HG03139 (cell line): ENCODE results near the gene FGD3.

Experiments used
- ATAC-seq: cut with Tn5 transposase; IDR thresholded peaks from one replicate; pipeline ENCODE4 v1.9.1; 2021; ENCODE audit not compliant: unreplicated experiment

FGD3 gene

DNA sequence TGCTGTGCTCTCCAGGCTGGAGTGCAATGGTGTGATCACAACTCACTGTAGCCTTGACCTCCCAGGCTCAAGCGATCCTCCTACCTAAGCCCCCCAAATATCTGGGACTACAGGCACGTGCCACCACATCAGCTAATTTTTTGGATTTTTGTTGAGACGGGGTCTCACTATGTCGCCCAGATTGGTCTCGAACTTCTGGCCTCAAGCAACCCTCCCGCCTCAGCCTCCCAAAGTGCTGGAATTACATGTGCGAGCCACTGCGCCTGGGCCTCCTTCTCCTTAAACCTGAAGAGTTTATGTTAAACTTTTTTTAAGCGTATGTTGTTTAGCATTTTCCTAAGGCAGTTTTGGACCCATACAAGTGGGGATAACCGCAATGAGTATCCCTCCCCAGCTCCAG lies 80.4 kb downstream of the FGD3 start:
- no peak for ATAC-seq

GRCh38 chr9:93028448-93029006 lies 81.2 kb downstream of the FGD3 start:
- no peak for ATAC-seq

DNA sequence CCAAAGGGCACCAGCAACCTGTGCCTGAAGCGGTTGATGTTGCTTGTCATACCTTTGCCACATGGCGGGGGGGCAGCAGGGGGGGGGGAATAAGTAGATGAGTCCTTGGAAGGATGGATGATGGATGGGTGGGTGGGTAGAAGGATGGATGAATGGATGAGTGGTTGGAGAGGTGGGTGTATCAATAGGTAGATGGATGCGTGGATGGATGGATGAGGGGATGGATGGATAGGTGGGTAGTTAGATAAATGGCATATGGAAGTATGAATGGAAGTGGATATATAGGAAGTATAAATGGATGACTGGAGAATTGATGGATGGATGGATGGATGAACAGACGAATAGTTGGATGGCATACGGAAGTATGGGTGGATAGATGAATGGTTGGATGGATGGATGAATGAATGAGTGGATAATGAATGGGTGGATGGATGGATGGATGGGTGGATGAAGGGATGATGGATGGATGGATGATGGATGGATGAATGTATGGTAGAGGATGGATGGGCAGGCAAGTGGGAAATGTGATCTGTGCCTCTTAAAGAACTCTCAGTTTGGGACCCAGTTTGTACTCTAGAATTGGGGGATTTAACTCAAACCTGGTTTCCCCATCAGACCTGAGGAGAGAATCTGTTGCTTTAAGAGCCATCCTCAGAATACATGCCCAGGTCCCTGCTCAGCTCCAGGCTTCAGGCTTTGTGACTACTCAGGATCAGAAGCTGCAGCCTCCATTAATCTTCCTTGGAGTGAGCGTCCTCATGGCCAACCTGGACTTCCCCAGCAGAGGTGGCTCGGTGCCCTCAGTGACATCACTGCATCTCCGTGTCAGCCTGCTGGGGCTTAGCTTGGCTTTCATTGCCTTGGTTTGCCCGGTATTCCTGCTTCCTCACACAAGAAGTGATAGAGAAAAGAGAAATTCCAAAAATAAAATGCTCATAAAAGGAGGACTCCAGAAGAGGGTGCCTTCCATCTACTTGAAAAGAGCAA lies 83.6 kb downstream of the FGD3 start:
- no peak for ATAC-seq

DNA sequence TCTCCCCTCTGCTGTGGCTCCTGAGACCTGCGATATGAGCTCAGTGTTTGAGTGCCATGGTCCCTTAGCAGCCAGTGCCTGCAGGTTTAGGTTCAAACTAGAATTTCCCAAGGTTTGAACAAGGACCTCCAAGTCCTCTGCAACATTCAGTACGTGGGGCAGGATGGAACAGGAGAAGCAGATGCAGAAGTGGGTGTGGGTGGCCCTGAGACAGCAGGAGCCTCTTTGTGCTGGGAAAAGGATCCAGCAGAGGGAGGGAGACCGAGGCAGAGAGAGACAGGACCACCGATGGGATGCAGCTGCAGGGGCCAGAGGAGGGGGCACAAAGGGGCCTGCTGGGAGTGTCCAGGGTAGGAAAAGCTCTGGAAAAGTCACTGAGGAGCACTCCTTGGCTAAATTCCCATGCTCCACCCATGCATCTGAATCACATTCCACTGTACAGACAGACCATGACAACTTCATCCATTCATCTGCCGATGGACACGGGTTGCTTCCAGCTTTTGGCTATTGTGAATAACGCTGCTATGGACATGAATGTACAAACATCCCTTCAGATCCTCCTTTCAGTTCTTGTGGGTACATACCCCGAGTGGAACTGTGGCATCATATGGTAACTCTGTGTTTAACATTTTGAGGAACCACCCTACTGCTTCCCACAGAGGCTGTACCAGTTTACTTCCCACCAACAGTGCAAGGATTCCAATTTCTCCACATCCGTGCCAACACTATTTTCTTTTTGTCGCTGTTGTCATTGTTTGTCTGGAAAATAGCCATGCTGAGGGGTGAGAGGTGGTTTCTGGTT lies 84.5 kb downstream of the FGD3 start:
- no peak for ATAC-seq

- ATAC-seq = no peak
These were observed 85.2 kb downstream of the FGD3 start for GRCh38 chr9:93032545-93032944.

DNA sequence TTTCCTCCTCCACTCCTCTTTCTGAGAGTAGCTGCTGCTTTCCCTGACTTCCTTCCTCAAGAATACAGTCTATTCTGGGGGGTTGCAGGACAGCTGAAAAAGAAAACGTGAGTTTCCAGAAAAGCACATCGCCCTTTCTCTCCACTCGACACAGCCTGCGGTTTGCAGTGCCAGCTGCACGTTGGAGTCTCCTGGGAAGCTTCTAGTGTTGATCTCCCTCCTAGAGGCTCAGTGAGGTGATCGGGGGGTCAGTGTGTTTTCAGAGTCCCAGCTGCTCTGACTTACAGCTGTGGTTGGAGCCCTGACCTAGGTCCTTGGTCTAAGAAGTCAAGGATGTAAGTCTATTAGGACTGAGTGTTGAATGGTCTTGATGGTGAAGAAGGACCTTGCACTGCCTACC lies 86.2 kb downstream of the FGD3 start:
- ATAC-seq = no peak

DNA sequence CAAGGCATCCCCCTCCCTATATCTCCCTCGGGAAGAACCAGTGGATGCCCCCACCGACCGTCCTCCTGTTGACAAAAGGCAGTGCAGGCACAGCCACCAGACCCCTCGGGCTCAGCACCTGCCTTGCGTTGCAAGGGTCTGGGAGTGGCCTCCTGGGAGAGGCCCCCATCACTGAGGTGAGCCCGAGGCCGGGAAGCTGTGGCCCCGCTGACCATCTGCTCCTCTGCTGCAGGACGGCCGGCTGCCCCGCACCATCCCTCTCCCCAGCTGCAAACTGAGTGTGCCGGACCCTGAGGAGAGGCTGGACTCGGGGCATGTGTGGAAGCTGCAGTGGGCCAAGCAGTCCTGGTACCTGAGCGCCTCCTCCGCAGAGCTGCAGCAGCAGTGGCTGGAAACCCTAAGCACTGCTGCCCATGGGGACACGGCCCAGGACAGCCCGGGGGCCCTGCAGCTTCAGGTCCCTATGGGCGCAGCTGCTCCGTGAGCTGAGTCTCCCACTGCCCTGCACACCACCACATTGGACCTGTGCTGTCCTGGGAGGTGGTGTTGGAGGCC lies 87.9 kb downstream of the FGD3 start:
- no peak for ATAC-seq

DNA sequence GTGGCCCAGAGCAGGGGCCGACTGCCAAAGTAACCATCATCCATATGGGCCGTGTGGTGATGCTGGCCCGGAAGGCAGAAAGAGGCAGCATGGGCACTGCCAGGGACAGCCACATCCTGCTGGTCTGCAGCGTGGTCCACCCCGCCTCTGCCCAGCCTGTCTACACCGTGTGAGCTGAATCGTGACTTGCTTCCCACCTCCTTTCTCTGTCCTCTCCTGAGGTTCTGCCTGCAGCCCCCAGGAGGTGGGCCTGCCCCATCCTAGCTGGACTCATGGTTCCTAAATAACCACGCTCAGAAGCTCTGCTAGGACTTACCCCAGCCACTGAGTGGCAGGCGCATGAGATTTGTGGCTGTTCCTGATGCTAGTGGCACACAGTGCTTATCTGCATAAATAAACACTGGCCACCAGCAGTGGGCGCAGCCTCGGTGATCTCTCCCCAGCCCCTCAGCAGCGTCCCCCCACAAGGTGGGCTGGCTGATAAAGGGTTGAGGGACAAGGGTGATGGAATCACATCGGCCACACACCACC lies 88.6 kb downstream of the FGD3 start:
- ATAC-seq = no peak

DNA sequence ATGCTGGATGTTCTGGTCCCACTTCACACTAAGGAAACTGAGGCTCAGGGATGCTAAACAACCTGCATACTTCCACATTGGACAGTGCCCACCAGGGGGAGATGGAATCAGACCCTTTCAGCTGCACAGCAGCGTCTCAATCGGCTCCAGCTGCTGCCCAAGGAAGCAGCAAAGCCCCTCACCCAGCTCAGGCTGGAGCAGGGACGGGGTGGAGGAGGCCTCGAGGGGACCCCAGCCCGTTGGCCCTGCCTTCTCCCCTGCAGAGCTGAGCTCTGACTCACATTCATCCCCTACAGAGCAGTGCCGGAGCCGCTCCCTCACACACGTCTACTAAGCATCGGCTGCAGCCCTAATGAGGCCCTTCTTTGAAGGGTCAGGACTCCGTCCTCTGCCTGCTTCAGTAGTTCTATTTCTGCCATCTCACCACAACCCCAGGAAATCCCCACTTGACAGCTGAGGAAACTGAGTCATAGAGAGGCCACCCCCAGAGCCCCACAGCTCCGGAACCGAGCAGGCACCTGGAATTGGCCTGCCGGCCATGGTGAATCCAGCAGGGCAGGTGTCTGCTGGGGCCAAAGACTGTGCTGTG lies 89.7 kb downstream of the FGD3 start:
- no peak for ATAC-seq

GRCh38 chr9:93037476-93037971 lies 90.2 kb downstream of the FGD3 start:
- no peak for ATAC-seq

GRCh38 chr9:93038918-93039317 lies 91.6 kb downstream of the FGD3 start:
- no peak for ATAC-seq

- no peak for ATAC-seq
These were observed 92.1 kb downstream of the FGD3 start for GRCh38 chr9:93039456-93039855.

DNA sequence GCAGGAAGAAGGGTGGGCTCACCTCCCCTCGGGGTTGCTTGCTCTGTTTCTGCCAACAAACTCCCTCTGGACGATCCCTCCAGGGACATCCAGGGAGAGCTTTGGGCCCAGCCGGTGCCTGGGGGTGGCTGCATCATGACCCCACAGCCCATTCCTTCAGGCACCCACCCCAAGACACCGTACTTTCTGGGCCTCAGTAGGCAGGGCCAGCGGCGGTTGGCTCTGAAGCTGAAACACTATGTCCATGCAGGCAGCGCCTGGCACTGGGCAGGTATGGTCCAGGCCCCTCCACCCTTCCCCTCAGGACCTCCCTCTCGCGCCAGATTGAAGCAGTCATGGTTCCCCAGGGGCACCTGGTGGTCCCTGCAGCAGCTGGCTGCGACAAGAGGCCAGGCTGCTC lies 92.7 kb downstream of the FGD3 start:
- ATAC-seq = no peak

GRCh38 chr9:93040409-93040808 lies 93.1 kb downstream of the FGD3 start:
- ATAC-seq = no peak

GRCh38 chr9:93041108-93041802 lies 93.9 kb downstream of the FGD3 start:
- ATAC-seq = no peak

DNA sequence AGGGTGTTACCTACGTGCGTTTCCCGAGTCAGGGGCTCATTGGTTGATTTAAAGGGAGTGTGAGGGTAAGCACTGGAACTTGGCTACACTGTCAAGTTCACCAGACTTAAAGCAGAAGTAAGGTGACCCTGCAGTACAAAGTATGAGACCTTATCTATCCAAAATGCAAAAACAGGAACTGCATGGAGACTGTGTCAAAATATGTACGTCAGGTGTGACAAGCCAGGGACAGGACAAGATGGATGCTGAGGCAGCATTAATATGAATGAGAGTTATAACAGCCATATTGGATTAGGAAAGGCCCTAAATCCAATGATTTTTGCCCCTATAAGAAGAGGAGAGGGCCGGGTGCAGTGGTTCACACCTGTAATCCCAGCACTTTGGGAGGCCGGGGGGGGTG lies 95.8 kb downstream of the FGD3 start:
- ATAC-seq = no peak

DNA sequence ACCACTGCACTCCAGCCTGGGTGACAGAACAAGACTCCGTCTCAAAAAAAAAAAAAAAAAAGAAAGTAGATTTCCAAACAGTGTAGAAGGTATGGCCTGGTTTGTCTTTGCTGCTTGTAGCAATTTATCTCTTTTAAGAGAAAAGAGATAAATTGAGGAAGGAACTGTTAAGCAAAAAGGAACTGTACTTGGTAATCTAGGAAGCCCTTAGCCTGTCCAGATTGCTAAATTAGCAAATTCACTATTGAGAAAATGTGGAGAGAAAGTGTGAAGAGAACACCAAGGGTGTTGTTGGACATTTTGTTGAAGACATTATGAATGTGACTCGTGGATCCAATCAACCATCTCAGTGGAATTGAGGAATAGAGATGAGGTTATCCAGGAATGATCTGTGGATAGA lies 98.2 kb downstream of the FGD3 start:
- no peak for ATAC-seq

GRCh38 chr9:93048566-93049448 lies 101.5 kb downstream of the FGD3 start:
- ATAC-seq = no peak

GRCh38 chr9:93049491-93049890 lies 102.2 kb downstream of the FGD3 start:
- ATAC-seq = no peak
